GM18861 (cell line): ENCODE measurements around the gene ABO.
"Not testable (repeated sequence)": the region's sequence is repeated elsewhere in the genome, so short reads cannot be mapped to it uniquely, and the experiment has no call there.

Experiments used
- ATAC-seq: cut with Tn5 transposase; IDR thresholded peaks from one replicate; pipeline ENCODE4 v1.9.1; 2021; ENCODE audit not compliant: unreplicated experiment

Gene ABO

DNA sequence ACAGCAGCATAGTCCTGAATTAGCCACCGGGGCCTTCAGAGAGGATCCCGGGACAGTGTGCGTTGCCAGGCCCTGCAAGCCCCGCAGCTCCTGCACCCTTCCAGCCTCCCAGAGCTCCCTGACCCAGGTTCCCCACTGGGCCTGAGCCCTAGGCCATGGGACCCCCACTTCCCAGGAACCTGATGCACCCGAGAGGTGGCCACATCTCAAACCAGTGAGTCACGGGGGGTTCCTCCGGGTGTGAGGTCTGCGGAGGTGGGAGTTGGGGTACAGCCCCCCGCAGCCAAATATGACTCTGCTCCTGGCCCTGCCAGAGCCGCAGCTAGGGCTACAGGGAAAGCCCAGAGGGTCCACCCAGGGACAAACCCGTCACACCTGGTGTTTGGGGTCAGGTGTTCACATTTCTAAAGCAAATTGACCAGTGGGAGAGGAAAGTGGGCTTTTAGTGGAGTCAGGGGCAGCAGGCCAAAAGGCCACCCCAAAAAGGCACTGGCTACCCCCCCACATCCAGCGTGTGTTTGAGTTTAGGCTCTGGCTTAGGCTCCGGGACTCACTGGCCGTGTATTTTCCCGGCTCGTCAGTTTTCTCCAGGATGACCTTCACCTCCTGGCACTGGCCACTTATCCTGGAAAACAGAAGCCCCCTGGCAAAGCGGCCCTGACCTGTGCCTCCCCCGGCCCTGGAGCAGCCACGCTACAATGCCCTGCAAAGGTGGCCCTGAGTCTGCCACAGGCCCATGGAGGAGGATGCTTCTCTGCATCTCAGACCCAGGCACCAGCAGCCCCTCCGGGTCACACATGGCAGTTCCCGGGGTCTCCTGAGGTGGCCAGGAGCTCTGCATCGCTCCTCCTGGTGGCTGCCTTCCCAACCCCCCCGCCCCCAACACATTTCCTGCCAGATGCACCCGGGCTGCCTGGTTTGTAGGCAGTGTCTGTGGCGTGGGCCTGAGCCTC, 48.5 kb downstream of the ABO start:
- no peak for ATAC-seq

DNA sequence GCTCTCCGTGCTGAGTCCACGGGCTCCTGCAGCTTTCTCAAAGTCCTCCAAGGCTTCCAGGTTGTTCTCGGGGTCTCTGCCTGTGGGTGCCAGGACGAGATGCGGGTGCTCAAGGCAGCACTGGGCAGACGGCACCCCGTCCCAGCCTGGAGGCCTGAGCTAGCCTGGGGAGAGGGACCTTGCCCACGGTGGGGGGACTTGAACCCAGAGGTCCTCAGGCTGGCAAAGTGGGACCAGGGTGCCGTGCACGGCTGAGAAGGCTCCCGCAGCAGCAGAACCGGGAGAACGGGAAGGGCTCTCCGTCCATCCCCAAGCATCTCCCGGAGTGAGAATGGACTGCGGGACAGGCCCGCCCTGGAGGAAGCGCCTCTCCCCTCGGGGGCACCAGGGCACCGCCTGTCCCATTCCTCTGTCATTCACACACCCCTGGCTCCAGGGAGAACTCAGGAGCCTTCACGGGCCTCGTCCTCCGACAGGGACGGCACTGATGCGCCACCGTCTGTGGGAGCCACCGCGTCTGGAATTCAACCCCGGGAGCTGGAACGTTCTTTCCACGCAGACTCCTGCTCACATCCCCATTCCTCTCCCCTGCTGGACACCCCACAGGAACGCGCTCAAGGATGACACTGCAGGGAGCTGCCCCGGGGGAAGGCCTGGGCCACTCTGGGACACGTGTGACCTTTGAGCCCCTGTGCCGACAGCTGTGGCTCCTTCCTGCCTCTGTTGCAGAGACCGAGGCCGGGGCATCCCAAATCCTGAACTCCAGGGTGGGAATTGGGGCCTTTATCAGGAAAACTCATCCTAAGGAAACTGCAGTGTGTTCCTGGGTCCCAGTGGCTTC, 49.6 kb downstream of the ABO start:
- no peak for ATAC-seq

DNA sequence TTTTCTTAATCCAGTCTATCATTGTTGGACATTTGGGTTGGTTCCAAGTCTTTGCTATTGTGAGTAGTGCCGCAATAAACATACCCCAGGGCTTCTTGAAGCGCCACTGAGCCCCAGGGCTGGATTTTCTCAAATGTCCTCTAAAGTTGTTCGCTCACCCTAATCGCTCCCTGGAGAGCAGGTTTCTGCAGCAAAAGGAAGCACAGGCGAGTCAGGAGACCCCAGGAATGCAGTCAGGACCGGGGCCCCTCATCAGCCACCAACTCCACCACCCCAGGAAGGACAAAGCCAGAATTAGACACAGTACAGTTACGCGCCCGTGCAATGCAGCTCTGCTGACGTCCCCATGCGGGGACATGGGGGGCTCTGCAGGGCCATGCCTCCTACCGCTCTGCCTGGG, 50.2 kb downstream of the ABO start:
- ATAC-seq: no peak

DNA sequence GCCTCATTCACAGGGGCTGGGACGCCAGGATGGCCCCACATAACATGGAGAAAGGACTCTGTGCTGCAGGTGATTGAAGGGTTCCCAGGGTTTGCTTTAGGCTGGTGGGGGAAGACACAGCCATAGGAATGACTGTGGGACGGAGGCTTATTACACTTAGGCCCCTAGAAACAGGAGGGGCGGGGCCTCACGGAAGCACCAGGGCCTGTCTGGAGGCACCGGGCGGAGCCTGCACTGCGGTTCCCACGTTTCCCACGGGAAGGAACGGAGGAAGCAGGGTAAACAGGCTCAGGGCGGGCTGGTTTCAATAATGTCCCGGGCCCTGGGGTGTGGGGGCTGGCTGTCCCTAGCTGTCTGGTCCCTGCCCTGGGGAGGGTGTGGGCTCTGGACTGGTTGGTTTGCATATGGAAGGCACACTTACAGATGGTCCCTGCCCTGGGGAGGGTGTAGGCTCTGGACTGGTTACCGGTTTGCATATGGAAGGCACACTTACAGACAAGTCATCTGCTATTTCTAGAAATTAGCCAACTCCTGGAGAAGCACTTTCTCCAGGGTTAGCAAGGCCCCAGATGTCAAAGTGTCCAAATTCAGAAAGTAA, 51.7 kb downstream of the ABO start:
- ATAC-seq: not testable (repeated sequence)

GRCh38 chr9:133221994-133222393, 53.0 kb downstream of the ABO start:
- not testable (repeated sequence) for ATAC-seq

GRCh38 chr9:133221177-133221809, 53.7 kb downstream of the ABO start:
- ATAC-seq: no peak

- ATAC-seq: not testable (repeated sequence)
Measured at GRCh38 chr9:133218049-133218975, 56.7 kb downstream of the ABO start.

GRCh38 chr9:133217333-133217988, 57.5 kb downstream of the ABO start:
- ATAC-seq: not testable (repeated sequence)

- ATAC-seq: not testable (repeated sequence)
Measured at GRCh38 chr9:133214276-133214675, 60.7 kb downstream of the ABO start.

- ATAC-seq: no peak
Measured at GRCh38 chr9:133210609-133211008, 64.4 kb downstream of the ABO start.

DNA sequence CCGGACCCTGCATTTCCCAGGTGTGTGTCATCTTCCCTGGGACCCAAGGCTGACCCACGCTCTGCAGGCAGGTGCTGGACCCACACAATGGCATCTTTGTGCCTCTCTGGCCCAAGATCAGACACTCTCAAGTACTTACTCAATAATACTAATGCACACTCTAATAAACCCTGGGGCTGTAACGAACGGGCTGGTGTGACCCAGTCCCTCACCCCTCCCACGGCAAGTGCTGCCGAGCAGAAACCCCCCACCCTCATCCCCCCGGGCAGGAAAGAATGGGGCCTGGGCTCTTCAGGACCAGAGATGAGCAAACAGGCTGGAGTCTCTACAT, 64.8 kb downstream of the ABO start:
- no peak for ATAC-seq

DNA sequence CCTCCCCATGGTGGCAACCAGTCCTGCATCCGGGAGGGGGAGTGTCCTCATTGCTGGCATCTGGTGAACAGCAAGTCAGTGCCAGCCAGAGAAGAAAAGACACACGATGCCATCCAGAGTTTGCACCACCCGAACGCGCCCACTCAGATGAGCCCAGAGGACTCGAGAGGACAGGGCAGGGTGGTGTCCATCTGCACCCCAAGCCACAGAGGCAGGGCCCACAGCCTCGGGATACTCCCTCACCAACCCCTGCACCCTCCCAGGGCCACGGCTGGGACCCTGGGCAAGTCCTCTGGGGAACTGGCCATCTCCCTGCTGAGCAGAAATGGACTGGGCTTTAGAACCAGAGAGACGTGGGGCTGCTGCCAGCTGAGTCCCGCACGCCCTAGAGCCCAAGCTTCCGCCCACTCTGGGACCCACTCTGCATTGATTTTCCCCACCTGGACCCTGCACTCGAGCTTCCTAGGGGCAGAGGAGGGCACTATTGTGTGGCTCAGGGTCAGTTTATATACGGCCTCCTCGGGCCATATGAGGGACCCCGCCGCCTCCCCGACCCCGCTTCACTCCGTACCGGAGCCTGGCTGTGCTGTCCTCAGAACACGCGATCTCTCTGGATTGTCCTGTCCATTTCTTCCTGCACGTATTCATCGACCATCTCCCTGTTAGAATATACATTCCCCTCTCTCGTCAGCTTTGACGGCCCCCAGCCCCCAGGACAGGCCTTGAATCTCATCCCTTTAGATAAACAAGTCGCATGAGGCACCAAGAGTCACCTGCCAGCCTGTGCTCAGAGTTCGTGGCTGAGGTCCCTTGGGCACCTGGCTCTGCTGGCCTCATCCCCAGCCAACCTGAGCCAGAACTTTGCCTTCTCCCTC, 65.4 kb downstream of the ABO start:
- not testable (repeated sequence) for ATAC-seq

DNA sequence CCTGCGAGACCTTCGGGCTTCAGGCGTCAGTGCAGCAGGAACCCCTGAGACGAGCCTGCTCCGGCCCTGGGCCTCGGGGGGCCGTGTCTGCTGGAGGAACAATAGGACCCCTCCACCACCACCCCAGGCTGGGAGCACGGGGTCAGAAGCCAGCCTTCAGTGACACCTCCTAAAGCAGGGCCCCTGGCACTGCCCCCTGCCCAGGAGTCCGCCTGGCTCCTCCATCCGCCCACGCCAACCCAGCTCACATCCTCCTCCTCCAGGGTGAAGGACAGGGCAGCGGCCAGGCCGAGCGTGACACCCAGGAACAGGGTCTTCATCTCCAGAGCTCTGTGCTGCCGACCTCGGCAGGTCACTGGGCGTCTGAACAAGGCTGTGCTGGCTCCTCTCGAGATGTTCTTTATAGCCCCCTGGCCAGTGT, 66.1 kb downstream of the ABO start, which contains the start of gene OBP2B:
Gene OBP2B, minus strand, starts transcription at position 371 of the 421 bp plus-strand sequence. Its CDS starts 51 bp downstream, at position 320.
- not testable (repeated sequence) for ATAC-seq

DNA sequence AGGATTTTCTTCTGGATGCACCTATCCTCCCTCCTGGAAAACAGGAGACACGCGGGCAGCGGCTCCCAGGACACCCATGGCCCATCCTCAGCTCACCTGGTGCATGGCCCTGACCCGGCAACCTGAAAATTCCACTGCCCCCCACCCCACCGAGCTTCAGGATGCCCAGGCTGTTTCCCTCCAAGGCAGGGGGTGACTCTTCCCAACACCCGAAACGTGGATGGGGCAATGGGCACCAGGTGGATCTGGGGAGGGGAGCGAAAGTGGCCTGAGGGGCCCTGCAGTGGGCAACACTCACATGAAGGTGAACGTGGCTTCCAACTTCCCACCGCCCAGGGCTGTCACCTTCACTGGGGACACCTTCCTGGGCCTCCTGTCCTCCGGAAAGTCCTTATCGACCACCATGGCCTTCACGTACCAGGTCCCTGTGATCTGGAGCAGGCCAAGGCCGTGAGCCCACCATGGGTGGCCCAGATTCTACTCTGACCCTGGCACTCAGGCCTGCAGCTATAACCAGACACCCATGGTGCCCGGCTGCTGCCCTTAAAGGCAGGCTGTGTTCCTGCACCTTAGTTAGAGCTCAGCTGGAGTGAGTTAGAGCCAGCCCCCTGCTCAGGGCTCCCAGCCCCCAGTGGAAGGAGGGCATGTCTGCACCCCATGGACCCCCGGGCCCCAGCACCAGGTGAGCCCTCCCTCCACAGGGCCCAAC, 66.7 kb downstream of the ABO start:
- not testable (repeated sequence) for ATAC-seq

GRCh38 chr9:133207540-133208170, 67.3 kb downstream of the ABO start:
- ATAC-seq: no peak

- ATAC-seq: no peak
Measured at GRCh38 chr9:133207021-133207531, 67.9 kb downstream of the ABO start.
